ENCODE measurements around the gene ASIC3.
A peak's percentile ranks its signal among the peaks of the same experiment; 100 is the strongest.

ASIC3 gene

GRCh38 chr7:151087245-151088018, 39.1 kb downstream of the ASIC3 start:
- DNase-seq = peak; percentile 75

- DNase-seq = peak; percentile 80
Measured at GRCh38 chr7:151088019-151088855, 39.9 kb downstream of the ASIC3 start.

GRCh38 chr7:151088856-151089699, 40.7 kb downstream of the ASIC3 start:
- DNase-seq = peak; percentile 99

GRCh38 chr7:151089893-151090730, 41.8 kb downstream of the ASIC3 start:
- DNase-seq = no peak

- DNase-seq = no peak
Measured at GRCh38 chr7:151091003-151091402, 42.7 kb downstream of the ASIC3 start.

GRCh38 chr7:151091431-151091830, 43.1 kb downstream of the ASIC3 start:
- DNase-seq = peak; percentile 71

- no peak for DNase-seq
Measured at GRCh38 chr7:151091988-151092387, 43.7 kb downstream of the ASIC3 start.

- DNase-seq = no peak
Measured at GRCh38 chr7:151093748-151094147, 45.4 kb downstream of the ASIC3 start.

GRCh38 chr7:151094675-151095074, 46.3 kb downstream of the ASIC3 start:
- DNase-seq = no peak

GRCh38 chr7:151095123-151095797, 46.9 kb downstream of the ASIC3 start:
- DNase-seq = no peak

- no peak for DNase-seq
Measured at GRCh38 chr7:151095828-151096475, 47.6 kb downstream of the ASIC3 start.

- DNase-seq = no peak
Measured at GRCh38 chr7:151099486-151100211, 51.3 kb downstream of the ASIC3 start.

- no peak for DNase-seq
Measured at GRCh38 chr7:151100921-151101320, 52.6 kb downstream of the ASIC3 start.

GRCh38 chr7:151101621-151102396, 53.5 kb downstream of the ASIC3 start:
- DNase-seq = no peak
